Uterus (tissue), 2 donors: ENCODE data around the gene HTR4.

Experiments
- POLR2A ChIP-seq, 2 donors: fragments of 450-650 bp; IDR thresholded peaks; one replicate each; pipeline ENCODE4 v1.6.1; 2016; ENCODE audit warnings: antibody characterized with exemption in 2 of 2, mild to moderate bottlenecking in 1 of 2, moderate library complexity in 1 of 2
- TF ChIP-seq, protein P1 (sequence below), 4 experiments: fragments of 200-600 bp in 2 of 4; fragments of 450-650 bp in 2 of 4; sonication (generic) in 2 of 4; IDR thresholded peaks; one replicate each; pipeline ENCODE4 v1.5.1; 2016 to 2019; ENCODE audit warnings: antibody characterized with exemption in 4 of 4, mild to moderate bottlenecking in 2 of 4, moderate library complexity in 1 of 4

DNA sequence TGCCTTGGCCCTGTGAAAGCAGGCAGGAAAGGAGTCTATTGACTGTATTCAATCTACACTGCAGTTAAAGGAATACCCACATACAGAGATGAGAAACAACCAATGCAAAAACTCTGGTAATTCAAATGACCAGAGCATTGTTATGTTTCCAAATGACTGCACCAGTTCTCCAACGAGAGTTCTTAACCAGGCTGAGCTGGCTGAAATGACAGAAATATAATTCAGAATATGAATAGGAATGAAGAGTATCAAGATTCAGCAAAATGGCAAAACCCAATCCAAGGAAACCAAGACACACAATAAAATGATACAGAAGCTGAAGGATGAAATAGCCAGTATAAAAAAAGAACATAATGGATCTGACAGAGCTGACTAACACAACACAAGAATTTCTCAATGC lies 119.1 kb downstream of the HTR4 start:
- TF ChIP-seq, protein P1, sequence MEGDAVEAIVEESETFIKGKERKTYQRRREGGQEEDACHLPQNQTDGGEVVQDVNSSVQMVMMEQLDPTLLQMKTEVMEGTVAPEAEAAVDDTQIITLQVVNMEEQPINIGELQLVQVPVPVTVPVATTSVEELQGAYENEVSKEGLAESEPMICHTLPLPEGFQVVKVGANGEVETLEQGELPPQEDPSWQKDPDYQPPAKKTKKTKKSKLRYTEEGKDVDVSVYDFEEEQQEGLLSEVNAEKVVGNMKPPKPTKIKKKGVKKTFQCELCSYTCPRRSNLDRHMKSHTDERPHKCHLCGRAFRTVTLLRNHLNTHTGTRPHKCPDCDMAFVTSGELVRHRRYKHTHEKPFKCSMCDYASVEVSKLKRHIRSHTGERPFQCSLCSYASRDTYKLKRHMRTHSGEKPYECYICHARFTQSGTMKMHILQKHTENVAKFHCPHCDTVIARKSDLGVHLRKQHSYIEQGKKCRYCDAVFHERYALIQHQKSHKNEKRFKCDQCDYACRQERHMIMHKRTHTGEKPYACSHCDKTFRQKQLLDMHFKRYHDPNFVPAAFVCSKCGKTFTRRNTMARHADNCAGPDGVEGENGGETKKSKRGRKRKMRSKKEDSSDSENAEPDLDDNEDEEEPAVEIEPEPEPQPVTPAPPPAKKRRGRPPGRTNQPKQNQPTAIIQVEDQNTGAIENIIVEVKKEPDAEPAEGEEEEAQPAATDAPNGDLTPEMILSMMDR (IDR thresholded peaks at IDR 0.05): no peak
- TF ChIP-seq POLR2A (IDR thresholded peaks at IDR 0.05): no peak
